ENCODE data around the gene KLK10.

Gene KLK10

DNA sequence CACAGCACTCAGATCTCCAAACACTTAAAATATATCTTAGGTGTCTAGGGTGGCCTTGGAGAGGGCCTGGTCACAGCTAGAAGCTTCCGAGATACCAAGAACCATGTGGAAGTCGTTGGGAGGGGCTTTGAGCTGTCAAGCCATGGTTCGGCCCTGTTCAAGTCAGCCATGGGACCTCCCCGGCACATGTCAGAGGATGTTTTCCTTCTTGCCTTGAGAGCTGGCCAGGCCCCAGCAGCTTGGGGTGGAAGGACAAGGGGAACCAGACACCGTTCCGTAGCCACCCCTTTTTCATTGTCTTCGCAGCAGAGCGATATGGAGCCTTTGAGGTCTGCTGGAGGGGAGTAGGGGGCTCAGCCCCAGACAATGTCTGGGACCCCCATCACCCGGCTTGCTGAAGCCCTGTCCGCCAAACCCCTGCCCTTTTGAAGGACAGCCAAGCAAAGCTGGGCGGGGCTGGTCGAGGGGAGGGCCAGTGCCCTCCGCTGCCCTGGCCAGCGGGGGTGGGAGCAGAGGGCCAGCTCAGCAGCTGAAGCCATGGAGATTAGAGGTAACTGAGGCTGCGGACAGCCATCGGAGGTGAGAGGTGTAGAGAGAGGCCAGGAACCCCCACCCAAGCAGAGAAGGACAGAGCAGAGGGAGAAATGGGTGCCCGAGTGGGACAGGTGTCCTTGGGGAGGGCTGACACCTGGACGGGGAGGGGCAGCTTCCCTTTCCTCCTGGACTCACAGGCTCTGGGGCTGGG is 6.5 kb upstream of the KLK10 start:
- DNase-seq, result no peak

DNA sequence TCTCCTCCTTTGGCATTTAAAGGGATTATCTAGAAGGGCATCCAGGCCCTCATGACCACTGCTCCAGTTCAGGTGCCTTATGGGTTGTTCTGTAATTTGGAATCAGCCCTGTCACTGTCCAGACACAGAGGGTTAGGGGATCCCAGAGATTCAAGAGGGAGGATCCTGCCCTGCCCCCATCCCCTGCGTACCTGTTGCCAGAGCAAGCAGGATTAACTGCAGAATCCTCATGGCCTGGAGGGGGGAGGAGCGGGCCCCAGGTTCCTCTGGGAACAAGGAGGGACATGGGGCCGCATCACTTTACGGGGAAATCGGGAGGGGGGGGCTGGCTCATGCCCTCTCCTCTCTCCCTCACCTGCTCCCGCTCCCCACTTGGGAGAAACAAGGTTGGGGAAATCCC is 5.9 kb upstream of the KLK10 start:
- DNase-seq, result no peak

DNA sequence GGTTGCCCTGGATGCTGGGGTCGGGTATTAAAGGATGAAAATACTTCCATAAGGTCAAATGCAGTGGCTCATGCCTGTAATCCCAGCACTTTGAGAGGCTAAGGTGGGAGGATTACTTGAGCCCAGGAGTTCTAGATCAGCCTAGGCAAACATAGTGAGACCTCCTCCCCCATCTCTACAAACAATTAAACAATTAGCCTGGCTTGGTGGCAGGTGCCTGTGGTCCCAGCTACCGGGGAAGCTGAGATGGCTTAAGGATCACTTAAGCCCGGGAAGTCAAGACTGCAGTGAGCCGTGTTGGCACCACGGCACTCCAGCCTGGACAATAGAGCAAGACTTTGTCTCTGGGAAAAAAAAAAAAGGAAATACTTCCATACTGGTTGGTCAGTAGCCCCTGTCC is 5.4 kb upstream of the KLK10 start:
- no peak for DNase-seq

DNA sequence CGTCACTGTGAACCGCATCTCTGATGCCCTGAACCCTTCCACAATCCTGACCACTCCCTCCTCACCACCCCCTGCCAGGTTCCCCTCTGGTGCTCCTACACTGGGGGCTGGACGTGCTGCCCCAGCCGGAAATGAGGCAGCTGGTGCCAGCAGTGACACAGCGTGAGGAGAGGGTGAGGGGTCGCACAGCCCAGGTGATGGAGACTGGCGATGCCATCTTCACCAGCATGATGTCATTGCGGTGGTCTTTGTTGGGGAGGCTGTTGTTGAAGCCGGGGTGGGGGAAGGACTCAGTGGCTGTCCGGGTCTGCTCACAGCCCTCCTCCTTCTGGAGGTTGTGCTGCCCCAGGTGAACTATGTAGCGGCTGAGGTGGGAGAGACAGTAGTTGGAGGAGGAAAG is 4.4 kb upstream of the KLK10 start:
- DNase-seq, result no peak

DNA sequence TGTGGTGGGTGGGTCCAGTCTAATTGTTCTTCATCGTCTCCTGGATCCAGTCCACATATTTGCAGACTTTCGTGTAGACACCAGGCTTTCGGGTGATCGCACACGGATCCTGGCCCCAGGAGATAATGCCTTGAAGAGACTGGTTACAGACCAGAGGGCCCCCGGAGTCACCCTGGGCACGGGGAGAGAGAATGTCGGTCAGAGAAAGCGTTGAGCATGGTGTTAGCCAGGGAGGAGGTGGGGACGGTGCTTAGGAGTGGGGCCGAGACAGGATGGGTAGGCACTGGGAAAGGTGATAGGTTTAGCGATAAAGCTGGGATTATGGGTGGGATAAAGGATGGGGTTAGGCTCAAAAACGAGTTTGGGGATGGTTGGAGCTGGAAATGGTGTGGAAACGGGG is 3.0 kb upstream of the KLK10 start:
- DNase-seq, result no peak

DNA sequence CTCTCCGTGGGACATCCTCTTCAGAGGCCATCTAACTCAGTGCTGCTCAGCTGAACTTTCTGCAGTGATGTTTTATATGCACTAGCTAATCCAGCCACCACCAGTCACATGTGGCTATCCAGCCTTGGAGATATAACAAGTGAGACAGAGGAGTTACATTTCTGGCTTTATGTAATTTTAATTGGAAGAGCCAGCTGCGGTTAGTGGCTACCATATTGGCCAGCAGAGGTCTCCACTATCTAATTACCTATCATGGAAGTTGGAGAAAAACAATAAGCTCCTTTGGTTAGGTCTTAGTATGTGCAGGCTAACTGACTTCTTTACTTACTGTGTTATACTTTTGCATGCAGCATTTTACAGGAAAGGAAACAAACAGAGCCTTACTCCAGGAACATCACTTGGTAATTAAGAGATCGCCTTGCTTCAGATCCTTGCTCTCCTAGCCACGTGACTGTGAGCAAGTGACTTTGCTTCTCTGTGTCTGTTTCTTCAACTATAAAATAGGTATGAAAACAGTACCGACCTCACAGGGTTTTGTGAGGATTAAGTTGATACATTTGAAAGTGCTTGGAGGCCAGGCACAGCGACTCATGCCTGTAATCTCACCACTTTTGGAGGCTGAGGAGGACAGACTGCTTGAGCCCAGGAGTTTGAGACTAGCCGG is 1.6 kb upstream of the KLK10 start:
- no peak for DNase-seq

DNA sequence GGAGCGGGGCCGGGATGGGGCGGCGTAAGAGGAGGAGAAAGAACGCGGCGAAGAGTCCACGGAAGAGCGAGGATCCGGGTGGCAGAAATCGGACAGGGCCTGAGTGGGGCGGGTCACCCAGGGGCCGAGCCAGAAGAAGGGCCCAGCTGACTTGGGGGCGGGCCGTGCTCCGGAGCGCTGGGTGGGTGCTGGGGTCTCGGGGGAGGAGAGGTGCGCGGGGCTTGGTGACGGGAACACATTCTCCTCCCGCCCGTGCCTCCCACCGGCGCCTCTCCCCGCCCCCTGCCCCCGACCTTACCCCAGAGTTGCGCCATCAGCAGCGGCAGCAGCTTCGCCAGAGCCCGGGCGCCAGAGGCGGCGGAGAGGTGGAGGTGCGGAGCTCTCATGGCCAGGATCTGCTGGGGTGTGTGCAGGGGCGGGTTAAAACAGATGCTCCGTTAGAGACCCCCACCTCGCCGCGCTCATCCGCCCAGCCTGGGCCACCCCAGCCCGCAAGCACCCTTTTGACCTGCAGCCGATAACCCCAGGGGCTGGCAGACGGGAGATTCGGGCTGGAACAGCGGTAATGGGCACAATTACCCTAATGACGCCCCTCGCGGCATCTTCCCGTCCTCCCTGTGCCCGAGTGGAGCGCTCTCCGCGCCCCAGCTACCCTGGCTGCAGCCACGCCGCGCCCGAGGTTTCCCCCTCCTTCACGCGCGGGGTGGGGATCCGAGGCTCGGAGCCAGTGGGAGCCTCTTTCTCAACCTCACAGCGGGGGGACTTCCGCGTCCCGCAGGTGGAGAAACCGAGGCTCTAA is 565 bp downstream of the KLK10 start:
- DNase-seq, result no peak

DNA sequence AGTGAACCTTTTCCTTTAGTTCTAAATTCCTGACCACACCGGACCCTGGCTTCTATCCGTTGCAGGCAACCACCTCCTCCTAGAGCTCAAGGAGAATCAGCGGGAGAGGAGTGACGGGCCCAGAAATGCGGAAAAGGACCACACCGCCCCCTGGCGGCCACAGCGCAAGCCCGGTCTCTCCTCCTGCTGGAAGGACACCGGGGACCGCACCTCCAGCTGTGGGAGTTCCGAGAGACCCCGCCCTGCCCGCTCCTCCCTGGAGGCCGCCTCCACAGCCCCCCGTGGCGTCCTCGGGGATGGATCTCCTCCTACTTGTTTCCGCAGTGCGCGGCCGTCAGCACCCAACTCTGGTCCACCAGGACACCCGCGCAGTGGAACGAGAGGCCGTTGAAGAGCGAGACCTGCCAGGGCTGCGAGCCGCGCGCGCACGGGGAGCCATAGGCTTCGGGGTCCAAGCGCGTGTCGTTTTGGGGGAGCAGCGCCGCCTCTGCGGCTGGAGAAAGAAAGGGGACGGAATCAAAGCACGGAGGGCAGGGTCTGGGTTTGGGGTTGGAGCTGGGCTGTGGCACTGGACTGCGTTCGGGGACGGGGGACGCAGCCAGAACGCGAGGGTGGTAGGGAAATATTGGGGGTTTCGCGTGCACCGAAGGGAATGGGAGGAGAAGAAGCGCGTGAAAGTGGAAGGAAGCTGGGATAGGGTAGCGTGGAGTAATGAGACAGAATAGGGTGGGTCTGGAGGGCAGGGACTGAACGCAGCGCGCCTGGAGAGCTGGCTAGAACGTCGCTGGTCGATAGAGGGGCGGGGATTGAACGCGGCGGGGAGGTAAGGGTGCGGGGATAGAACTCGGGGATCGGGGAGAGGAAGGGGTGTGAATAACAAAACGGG is 2.5 kb downstream of the KLK10 start:
- peak in 3 of 4 experiments; percentile 9 to 52 (median 12) for DNase-seq

DNA sequence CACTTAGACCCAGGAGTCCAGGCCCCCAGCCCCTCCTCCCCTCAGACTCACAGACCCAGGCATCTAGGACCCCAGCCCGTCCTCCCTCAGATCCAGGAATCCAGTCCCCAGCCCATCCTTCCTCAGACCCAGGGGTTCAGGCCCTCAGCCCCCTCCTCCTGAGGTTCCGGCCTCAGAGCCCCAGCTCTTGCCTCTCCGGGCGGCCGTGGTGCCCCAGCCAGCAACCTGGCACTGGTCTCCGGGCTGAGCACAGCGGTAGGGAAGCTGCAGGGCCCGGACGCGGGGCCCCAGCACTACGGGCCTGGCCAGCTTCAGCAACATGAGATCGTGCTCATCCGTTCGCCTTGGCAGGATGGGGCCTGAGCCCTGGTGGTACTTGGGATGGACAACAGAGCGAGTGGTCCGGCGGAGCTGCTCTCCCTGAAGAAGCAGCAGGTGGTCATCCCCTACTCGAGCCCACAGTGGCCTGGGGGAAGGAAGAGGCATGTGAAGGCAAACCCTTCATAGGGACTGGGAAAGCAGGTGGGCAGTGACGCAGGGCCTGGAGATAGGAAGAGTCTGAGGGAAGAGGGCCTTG is 3.7 kb downstream of the KLK10 start:
- DNase-seq, result no peak

DNA sequence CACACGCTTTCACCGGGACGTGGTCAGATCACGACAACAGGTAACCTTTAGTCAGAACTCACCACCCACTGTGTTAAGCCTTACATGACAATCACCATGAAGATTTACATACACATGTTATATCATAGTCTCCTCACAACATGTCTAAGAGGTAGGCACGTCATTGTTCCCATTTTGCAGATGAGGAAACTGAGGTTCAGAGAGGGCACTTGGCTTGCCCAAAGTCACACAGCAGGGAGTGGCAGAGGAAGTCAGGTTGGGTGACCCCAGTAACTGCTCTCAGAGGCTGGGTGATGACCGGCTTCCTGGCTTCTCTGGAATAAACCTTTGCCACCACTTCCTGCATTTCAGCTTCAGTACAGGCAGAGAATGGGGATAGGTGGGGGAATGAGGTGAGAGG is 5.3 kb downstream of the KLK10 start:
- DNase-seq, result no peak

DNA sequence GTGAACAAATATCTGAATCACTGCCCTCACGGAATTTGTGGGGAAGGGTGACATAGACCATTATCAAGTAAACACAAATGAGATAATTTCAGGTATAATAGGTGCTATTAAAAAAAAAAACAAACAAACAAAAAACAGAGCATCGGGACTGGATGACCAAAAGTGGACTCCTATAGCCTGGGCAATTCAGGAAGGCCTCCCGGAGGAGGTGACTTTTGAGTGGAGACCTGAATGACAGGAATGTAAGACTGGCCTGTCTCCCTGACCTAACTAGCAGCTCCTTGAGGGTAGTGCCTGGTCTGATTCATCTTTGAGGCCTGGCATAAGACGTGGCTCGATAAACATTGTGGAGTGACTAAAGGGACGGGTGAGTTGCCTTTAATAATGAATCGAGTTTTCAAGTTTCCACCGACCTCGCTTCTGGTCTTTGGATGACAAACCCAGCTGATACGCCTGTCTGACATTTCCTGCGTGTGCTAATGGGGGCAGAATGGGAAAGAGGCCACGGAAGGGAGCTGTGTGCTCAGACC is 6.8 kb downstream of the KLK10 start:
- no peak for DNase-seq

DNA sequence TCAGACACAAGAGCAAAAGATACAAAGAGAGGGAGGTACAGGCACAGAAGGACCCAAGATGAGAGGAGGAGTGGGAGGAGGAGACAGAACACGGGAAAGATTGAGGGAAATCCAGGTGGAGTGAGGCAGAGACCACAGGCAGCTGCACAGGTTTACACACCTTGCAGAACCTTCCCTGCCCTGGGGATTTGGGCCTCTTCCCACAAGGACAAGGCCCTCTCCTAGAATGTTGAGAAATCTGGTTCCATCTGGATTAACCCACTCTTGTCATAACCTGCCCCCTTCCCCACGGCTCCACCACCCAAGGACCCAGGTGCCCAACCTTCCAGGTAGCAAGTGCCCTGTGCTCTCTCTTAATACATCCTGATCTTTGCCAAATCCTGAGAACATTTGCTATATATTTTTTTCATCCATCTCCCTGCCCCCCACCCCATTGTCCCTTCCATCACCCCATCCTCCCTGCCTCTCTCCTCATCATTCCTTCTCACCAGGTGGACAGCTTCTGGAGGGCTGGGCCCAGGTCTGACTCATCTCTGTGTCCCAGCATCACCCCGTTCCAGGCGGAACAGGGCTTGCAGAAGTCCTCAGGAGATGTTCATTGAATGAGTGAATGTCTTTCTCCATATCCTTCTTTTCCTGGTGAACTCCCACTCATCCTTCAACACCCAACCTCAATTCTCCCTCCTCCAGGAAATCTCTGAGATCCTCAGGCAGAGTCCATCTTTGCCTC is 9.3 kb downstream of the KLK10 start:
- no peak for DNase-seq

DNA sequence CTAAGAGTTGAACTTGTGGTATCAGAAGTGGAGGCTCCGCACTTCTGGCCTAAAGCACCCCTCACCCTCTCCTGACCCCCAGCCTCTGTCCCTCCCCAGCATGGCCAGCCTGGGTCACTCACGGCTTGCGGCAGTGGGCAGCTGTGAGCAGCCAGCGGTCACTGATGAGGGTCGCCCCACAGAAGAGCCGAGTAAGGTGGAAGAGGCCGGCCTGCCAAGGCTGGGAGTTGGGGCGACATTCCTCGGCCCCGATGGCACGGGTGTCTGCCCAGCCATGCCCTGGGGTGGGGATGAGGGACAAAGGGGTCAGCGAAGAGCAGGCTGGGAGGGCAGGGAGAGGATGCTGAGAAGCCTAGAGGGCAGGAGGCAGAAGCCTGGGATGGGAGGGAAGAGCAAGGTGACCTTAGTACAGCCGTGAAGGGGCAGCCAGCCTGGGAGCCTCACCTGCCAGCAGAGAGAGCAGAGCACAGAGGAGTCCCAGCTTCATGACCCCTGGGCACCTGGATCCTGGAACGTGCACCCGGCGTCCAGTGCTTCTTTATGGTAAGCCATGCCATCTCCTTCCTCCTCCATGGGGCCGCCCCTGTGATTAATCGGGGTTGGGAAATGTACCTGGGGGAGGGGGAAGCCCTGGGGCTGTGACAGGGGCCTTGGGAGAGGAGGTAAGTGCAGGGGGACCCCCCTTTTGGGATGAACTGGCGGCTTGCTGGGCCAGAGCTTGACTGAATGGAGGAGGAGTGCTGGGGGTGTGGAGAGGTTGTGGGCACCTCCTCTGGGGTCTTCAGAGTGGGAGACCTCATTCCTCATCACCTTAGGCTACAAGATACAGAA is 10.2 kb downstream of the KLK10 start:
- no peak for DNase-seq

DNA sequence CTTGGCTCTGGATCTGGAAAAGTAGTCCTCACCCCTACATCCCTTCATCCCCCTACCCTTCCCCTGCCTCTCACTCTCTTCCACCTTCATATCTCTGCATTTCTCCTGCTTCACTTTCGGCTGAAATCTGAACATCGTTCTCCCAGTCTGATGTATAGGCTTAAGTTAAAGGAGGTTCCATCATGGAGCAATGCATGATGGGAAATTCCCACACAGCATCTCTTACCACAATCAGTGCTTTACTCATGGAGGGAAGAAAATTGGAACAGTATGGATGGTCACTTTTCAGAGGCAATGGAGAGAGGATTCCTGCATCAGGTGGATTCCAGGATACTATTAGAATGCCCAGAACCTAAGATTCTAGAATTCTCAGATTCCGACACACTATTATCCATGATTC is 12.0 kb downstream of the KLK10 start:
- no peak for DNase-seq

DNA sequence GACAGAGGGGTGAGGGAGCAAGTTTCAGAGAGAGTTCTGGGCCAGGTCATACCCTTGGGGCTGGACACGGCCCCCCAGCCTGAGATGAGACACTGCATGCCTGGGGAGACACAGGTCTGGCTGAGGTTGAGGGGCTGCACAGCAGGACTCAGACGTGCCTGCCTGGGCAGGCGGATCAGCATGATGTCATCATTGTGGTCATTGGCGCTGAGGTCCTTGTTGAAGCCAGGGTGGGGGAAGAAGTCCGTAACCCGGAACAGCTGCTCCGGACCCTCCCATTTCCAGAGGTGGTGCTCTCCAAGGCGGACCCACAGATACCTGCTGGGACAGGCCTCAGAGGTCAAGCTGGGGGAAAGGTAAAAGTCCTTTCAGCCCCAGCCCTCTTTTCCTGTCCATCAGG is 13.1 kb downstream of the KLK10 start:
- no peak for DNase-seq

DNA sequence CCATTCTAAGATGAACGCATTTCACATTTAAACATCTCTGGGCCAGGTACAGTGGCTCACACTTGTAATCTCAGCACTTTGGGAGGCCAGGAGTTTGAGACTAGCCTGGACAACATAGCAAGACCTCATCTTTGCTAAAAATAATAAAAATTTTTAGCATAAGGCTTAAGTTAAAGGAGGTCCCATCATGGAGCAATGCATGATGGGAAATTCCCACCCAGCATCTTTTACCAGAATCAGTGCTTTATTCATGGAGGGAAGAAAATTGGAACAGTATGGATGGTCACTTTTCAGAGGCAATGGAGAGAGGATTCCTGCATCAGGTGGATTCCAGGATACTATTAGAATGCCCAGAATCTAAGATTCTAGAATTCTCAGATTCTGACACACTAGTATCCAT is 14.3 kb downstream of the KLK10 start:
- no peak for DNase-seq

DNA sequence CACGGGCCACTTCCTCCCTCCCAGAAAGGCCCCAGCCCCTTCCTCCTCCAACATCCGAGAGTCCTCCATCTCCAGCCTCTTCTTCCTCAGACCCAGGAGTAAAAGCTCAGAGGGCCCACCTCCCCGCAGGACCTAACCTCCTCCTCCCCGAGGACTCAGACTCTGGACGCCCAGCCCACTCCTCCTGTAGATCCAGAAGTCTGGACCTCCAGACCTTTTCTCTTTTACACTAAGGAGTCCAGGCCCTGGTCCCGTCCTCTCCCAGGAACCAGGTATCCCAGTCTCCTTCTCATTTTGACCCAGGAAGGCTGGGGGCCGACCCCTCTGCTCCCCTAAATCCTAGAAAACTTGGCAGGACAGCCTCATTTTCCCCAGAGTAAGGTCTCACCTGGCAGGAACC is 16.2 kb downstream of the KLK10 start:
- no peak for DNase-seq

DNA sequence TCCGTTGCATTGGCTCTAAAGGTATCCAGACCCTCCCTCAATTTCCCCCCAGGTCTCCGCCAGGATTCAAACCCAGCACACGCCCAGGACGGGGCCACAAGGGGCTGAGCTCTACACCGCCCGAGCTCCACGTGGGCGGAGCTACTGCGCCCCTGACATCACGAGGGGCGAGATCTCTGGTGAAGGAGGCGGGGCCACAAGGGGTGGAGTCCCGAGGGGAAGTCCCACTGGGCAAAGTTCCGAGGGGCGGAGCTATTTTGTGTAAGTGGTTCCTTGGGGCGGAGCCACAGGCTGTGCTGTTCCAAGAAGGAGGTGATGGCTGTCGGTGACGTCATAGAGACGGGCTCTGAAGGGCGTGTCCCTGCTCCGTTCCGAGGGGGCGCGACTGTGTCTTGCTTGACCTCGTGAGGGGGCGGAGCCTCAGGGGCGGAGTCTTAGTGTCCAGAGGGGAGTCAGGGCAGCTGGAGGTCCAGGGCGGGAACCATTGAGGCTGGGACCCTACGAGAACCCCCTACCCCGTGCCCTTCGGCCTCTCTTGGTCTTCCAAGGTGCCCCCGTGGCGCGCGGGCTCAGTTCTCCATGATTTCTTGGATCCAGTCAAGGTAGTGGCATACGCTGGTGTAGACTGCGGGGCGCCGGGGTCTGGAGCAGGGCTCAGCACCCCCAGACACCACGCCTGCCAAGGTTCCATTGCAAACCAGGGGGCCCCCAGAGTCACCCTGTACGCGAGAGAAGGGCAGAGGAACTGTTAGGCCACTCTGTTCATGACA is 16.8 kb downstream of the KLK10 start:
- no peak for DNase-seq

DNA sequence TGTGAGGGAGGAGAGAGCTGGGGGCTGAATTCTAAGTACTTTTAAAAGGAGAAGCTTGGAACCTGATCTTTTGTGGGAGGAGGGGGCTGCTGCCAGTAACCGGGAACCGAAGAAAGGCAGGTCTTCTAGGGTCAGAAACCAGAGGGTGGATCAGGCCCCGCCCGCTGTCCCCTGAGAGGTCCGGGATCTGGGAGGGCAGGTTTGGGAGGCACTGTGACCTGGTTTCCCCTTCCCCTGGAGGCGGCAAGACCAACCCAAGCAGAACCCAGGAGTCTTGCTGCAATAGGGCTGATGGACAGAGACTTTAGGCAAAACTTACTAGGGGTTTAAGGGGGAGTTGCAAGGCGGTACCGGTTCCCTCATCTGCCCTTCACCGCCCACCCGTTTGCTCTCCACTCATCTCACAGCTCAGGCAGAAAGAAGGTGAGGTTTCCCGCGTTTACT is 17.4 kb downstream of the KLK10 start:
- DNase-seq, result no peak

DNA sequence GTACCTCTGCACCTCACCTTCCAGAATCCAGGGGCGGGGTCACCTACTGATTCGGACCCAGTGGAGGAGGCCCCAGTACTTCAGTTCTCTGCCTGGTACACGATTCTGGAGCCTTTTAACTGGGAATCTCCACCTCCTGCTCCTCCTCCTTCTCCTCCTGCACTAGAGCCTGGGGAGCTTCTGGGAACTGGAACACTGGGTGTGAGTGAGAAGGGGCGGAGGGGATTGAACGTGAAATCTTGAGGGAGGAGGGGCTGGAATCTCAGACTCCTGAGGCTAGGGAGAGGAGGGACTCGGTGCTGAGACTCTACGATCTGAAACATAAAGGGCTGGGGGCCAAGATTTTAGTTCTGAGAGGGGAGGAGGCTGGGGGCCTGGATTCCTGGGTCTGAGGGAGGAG is 18.0 kb downstream of the KLK10 start, which contains the start of gene KLK8:
Gene KLK8 (minus strand): TSS at position 90 of the 400 bp plus-strand sequence. CDS start 437 bp downstream, outside the sequence.
- DNase-seq, result no peak

All from activated CD4-positive, CD25-positive, alpha-beta regulatory T cell (primary cell).